Activated naive CD4-positive, alpha-beta T cell treated with anti-CD3 and anti-CD28 coated beads, Interleukin-2, amount 50 U/mL, for 16 hours (primary cell): Measurements from ENCODE around the gene FBLN2.
"Not testable (repeated sequence)": the region's sequence is repeated elsewhere in the genome, so short reads cannot be mapped to it uniquely, and the experiment has no call there.

Source experiments
- DNase-seq: peaks from one replicate; pipeline ENCODE4 v3.0.0-alpha.2; 2020

Gene FBLN2

DNA sequence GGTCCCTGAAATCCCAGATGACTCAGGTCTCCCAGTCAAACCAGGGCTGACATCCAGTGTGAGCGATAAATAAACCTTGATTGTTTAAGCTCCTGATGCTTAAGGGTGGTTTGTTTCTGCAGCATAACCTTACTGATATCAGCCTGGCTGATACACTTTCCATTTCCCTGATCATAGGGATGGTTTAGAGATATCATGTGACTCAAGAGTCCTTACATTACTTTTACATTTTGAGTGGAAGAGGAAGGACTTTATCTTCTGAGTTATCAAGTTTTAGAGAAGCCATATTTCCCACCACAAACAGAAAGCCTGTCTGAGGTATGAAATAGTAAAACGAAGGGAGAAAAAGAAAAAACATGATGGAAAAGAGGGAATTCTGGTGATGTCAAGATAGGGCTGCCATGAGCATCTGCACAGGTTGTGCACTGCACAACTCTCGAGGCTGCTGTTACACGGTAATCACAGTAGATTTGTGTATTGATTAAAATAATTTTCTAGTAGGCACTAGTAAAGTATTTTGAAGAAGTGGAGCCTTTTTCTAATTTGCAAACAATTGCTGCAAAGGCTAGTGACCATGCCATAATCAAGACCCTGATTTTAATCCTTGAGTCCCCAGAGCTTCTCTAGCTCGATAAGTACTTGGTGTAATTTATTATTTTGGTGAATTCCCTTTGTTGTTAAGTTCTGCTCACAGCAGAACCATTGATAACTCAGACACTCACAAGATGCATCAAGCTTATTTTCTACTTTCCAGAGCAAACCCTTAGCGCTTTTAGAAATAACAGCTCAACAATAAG, 34.1 kb upstream of the FBLN2 start:
- DNase-seq: no peak

GRCh38 chr3:13515786-13516759, 32.9 kb upstream of the FBLN2 start:
- no peak for DNase-seq

- DNase-seq: no peak
These were observed 32.2 kb upstream of the FBLN2 start for GRCh38 chr3:13516760-13517135.

- no peak for DNase-seq
These were observed 31.5 kb upstream of the FBLN2 start for GRCh38 chr3:13517253-13517977.

DNA sequence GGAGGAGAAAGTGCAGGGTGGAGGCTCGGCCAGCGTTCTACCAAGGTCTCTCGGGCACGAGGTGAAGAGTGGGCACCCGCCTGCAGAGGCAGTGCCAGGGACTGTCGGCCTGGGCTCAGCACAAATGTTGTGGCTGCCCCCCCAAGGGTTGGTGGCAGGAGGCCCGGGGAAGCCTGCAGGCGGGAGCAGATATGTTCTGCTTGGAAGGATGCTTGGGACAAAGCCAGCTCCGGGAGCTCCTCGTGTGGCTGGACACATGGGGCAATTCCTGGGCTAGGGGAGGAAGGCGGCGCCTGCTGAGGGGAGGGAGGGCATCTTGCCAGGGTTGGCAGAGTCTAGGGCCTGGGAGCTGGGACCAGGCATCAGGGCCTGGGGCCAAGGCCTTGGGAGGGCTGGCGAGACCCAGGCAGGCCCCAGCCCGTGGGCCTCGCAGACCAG, 30.4 kb upstream of the FBLN2 start:
- DNase-seq: no peak

DNA sequence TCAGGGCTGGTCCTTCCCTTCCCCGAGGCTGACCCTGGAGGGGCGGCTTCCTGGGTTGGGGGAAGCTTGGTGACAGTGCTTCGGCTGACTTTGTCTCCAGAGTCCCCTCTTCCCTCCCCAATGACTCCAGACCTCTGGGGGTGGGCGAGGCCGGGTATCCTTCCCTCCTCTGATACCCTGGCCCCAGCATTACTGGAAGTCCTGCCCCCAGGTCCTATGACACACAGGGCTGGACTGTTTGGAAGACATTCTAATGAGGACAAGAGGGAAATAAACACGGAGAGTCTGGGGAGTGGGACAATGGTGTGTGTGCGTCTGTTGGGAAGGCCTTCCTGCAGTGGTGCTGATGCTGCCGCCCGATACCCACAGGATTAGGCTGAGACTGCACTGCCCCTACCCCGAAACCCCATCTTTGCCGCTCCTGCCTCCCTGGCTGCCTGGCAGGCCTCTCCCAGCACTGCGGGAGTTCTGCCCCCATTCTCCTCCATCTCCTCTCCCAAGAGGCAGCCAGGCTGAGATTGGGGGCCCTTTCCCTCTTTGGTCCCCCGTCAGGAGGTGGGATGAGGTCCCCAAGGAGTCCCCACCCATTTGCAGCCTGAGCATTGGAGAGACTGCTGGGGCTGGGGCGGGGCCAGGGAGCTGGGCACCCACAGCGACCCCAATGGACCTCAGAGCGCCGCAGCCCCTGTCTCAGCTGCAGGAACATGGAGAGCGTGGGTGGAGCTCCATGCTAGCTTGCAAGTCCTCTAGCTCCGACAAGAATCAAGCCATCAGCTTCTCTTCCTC, 29.7 kb upstream of the FBLN2 start:
- DNase-seq: no peak

- no peak for DNase-seq
These were observed 28.5 kb upstream of the FBLN2 start for GRCh38 chr3:13520326-13520880.

DNA sequence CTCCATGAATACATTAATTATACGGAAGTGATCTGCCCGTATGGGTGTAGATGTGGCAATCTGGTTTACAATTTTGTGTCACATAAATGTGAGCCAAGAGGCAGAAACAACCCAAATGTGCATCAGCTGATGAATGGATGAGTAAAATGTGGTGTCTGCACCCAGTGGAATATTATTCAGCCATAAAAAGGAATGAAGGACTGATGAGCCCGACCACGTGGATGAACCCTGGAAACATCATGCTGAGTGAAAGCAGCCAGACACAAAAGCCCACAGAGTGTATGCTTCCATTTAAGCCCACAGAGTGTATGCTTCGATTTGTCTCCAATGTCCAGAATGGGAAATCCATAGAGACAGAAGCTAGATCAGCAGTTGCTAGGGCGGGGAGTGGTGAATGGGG, 27.6 kb upstream of the FBLN2 start:
- no peak for DNase-seq

DNA sequence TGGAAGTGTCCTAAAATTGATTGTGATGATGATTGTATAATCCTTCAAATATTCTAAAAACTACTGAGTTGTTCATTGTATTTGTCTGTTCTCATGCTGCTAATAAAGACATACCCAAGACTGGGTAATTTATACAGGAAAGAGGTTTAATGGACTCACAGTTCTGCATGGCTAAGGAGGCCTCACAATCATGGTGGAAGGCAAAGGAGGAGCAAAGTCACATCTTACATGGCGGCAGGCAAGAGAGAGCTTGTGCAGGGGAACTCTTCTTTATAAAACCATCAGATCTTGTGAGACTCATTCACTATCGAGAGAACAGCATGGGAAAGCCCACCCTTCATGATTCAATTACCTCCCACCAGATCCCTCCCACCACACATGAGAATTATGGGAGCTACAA, 27.2 kb upstream of the FBLN2 start:
- DNase-seq: not testable (repeated sequence)

GRCh38 chr3:13522236-13522635, 26.7 kb upstream of the FBLN2 start:
- no peak for DNase-seq

DNA sequence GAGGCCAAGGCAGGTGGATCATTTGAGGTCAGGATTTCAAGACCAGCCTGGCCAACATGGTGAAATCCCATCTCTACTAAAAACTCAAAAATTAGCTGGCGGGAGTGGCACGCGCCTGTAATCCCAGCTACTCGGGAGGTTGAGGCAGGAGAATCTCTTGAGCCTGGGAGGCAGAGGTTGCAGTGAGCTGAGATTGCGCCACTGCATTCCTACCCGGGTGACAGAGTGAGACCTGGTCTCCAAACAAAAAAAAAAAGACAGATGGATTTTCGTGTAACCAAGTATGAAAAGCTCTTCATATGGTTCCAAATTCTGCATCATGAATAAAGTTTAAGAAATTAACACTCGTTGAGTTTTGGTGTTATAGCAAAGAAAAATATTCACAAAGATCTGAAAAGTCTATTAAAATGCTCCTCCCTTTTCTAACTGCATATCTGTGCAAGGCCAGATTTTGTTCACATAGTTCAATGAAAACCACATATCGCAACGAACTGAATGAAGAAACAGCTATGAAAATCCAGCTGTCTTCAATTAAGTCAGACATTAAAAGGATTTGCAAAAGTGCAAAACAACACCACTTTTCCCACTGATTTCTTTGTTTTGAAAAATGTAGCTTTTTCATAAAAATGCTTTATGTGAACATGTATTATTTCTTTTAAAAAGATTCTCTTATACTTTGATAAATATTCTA, 23.8 kb upstream of the FBLN2 start:
- DNase-seq: no peak

- DNase-seq: no peak
These were observed 22.9 kb upstream of the FBLN2 start for GRCh38 chr3:13525827-13526625.

DNA sequence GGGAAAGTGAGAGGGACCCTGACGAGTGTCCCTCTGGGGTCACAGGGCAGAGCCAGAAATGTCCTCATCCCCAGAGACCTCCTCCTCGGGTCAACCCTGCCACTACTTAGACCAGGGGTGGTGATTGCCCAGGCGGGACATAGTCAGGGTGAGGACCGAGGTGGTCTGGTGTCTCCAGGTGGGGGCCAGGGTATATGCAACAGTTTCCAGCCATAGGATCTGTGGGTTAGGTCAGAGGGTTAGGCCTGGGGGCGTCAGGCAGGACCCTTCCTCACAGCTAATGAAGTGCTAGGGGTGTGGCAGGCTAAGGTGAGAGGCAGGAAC, 22.3 kb upstream of the FBLN2 start:
- DNase-seq: no peak

- no peak for DNase-seq
These were observed 20.6 kb upstream of the FBLN2 start for GRCh38 chr3:13528217-13528867.

DNA sequence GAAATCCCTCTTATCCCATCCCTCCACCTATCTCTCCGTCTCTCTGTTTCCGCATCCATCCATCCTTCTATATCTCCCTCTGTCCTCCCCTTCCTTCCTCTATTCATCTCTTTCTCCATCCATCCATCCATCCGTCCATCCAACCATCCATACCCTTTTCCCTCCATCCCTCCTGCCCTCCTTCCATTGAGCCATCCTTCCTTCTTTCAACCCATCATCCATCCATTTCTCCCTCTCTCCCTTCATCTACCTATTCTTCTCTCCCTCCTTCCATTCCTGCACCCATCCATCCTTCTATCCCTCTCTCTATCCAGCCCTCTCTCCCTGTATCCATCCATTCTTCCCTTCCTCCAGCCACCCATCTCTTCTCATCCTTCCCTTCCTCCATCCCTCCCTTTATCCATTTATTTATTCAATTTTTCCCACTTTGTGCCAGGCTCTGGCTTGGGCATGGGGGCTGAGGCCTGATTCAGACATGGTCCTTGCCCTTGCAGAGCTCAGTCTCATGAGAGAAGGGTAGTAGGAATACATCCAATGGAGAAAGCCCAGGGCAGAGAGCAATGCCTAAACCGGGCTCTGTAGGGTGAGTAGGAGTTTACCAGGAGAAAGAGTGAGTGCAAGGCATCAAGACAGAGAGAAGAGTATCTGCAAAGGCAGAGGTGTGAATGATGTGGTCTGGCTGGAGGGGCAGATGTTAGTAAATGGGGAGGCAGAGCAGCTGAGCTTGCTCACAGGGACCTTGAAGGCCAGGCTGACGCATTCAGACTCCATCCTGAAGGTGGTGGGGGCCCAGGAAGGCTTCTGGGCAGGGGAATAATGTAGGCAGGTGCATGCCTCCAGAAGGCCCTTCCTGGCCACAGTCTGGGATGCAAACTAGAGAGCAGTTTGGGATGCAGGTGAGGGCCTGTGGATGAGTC, 19.5 kb upstream of the FBLN2 start:
- DNase-seq: no peak

DNA sequence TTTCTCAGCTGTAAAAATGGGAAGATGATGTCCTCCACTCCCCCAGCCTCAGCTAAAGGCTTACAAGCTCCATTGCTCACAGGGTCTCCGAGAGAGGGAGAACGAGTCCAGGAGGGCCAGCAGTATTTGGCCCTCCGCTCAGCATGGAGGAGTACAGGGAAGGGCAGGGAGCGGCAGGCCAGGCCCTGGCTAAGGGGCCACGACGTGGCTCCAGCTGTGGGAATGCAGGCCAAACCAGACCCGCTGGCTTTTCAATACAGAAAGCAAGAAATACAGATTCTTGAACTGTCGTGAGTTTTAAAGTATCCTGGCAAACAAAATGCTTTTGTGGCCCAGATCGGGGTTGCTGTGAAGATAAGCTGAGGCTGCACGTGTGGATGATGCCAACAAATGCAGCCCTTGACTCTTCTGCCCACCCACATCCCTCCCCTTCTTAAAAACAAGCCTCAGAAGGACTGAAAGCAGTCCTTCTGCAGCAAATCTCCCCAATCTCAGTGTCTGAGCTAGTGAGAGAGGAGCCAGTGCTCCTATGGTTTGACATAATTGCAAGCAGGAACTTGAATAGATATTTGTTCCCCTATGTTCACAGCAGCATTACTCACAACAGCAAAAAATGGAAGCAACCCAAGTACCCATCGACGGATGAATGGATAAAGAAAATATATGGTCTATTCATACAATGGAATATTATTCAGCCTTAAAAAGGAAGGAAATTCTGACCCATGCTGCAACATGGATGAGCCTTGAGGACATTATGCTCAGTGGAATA, 18.5 kb upstream of the FBLN2 start:
- DNase-seq: no peak

DNA sequence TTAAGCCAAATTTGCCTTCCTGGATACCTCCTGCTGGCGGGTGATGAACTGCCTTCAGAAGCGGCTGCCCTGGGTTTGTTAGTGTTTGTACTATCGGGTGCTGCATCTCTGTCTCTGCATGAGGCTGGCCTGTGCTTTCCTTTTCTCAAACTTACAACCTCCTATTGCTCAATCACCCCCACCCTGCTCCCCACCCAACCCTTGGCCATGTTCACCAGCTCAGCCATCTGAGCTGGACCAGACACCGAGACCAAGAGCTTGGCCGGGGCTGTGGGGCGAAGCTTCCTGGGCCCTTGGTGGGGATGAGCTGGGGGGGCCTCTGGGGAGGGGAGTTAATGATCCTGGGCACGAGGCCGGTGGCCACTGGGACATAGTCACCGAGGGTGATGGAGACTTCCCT, 16.8 kb upstream of the FBLN2 start:
- DNase-seq: no peak

- DNase-seq: no peak
These were observed 16.3 kb upstream of the FBLN2 start for GRCh38 chr3:13532631-13533030.
